ENCODE measurements around the gene CCL8. TPM values are rescaled to one million over a fixed set of nuclear protein-coding genes. Genes with fewer than 3 reads are reported as not detected.

Gene CCL8
- total RNA-seq, 1 experiment from 2014 or later = not detected

DNA sequence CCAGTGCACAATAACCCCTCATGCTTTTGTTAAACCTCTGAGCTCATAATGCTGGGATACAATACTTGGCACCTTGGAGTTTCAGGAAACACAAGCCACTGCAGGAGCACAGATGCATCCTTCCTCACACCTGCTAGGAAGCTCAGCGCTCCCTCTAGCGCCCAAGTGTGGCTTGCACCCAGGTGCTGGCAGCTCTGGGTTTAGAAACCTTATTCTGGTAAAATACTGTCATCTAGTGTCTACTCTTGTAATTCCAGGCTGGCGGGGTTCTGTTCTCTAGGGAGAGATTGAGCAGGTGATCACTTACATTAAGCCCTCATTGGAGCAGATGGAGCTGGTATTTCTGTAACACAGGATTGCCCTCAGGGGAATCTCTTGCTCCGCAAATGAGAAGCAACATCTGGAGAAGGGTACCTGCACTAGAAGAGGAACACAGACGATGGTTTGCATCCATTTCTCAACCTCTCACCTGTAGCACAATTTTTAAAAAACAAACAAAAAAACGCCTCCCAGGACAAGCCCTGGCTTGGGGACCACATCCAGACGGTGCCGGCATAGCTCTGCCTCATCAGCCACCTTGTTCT, 42.3 kb downstream of the CCL8 start:
- Histone ChIP-seq H3K4me1 (ENCODE audit: control insufficient read depth, insufficient read depth, low read length) (no peaks in the 10 kb centered on the region; the same call in 1 of the 2 replicates), H3K4me3 (ENCODE audit: low read depth in 2 of 2, low read length in 2 of 2) (no peak overlapping the region), H3K27ac (ENCODE audit: low read length) (no peak overlapping the region; the same call in 1 of the 2 replicates), H3K27me3 (ENCODE audit: control insufficient read depth, insufficient read depth, low read length) (no peaks in the 10 kb centered on the region), H3K9me3 (ENCODE audit: control insufficient read depth, insufficient read depth, low read depth, low read length) (no peaks in the 10 kb centered on the region), H3K36me3 (ENCODE audit: control insufficient read depth, insufficient read depth, low read length) (no peaks in the 10 kb centered on the region)
- CTCF ChIA-PET = interaction anchor here (0.6 to 3.4 kb wide), 28 partner anchors 9 to 434 kb away, joined by 3 to 90 read pairs (median 4); partner anchors contain the start of gene CCL2
- ATAC-seq (peak; percentile 97), DNase-seq (ENCODE audit: low read depth, low spot score) (peak; percentile 78)
- in situ Hi-C loops (cut with HindIII; ENCODE audit: low pct_unique_long_range_greater_than_20kb, low sequenced_read_pairs) (no loop called here), intact Hi-C loops (cut with micrococcal nuclease; ENCODE audit: unreplicated experiment) (loop anchor here (1.0 to 10.0 kb wide), 2 partner anchors 161 to 587 kb away; no protein-coding TSS in a partner anchor)
- no TSS peak for BruUV-seq (replicated peaks)
- peak in 1 of 2 experiments; percentile 29; a peak in 1 of 4 replicates for TF ChIP-seq REST (IDR thresholded peaks at IDR 0.05; ENCODE audit: insufficient read depth in 1 of 2, low read depth in 2 of 2, low read length in 1 of 2)
- TF ChIP-seq CTCF (IDR thresholded peaks at IDR 0.05) = peak; percentile 99
- no peak; the same call in 1 of the 2 replicates for TF ChIP-seq POLR2AphosphoS5 (IDR thresholded peaks at IDR 0.05; ENCODE audit: low read depth, low read length)
- POLR2A ChIA-PET = interaction anchor here (0.6 kb wide), 2 partner anchors 58 to 104 kb away, joined by 3 read pairs; no protein-coding TSS in a partner anchor

GRCh38 chr17:34363183-34363661, 44.0 kb downstream of the CCL8 start, which contains the start of gene CCL1:
Gene CCL1 (minus strand): TSS chr17:34363233. CDS start chr17:34363161, 72 bp downstream.
- H3K27ac ChIP-seq (ENCODE audit: low read length) = no peak within 1 kb of the TSS
- H3K4me1 ChIP-seq (ENCODE audit: control insufficient read depth, insufficient read depth, low read length) = no peaks in the 10 kb centered on the region; the same call in 1 of the 2 replicates
- no peaks in the 10 kb centered on the region for H3K27me3 ChIP-seq (ENCODE audit: control insufficient read depth, insufficient read depth, low read length)
- H3K36me3 ChIP-seq (ENCODE audit: control insufficient read depth, insufficient read depth, low read length) = no peaks in the 10 kb centered on the region
- H3K4me3 ChIP-seq (ENCODE audit: low read depth in 2 of 2, low read length in 2 of 2) = no peak within 1 kb of the TSS
- ATAC-seq = no peak
- in situ Hi-C loops (cut with HindIII; ENCODE audit: low pct_unique_long_range_greater_than_20kb, low sequenced_read_pairs) = no loop called here
- no peak for DNase-seq (ENCODE audit: low read depth, low spot score)
- ChIA-PET CTCF (interaction anchor here (0.6 to 0.7 kb wide), 2 partner anchors 163 to 170 kb away, joined by 3 to 4 read pairs; no protein-coding TSS in a partner anchor), POLR2A (no interaction called here)
- no TSS peak for BruUV-seq (replicated peaks)
- no peak for TF ChIP-seq POLR2AphosphoS5 (IDR thresholded peaks at IDR 0.05; ENCODE audit: low read depth, low read length)
- no peak for TF ChIP-seq TCF7L2 (IDR thresholded peaks at IDR 0.05; ENCODE audit: low read depth, low read length)
- TF ChIP-seq REST (IDR thresholded peaks at IDR 0.05; ENCODE audit: insufficient read depth in 1 of 2, low read depth in 2 of 2, low read length in 1 of 2) = no peak
- no peak for TF ChIP-seq CTCF (IDR thresholded peaks at IDR 0.05)
- TF ChIP-seq SIN3A (IDR thresholded peaks at IDR 0.05; ENCODE audit: borderline replicate concordance, insufficient read depth, low read depth, low read length) = no peak
- intact Hi-C loops (cut with micrococcal nuclease; ENCODE audit: unreplicated experiment) = loop anchor here (10.0 kb wide), 1 partner anchor 588 kb away; no protein-coding TSS in a partner anchor
- H3K9me3 ChIP-seq (ENCODE audit: control insufficient read depth, insufficient read depth, low read depth, low read length) = no peaks in the 10 kb centered on the region
